ENCODE measurements around the gene DZIP1L.
"Not testable (repeated sequence)": the region's sequence is repeated elsewhere in the genome, so short reads cannot be mapped to it uniquely, and the experiment has no call there.

DZIP1L gene

DNA sequence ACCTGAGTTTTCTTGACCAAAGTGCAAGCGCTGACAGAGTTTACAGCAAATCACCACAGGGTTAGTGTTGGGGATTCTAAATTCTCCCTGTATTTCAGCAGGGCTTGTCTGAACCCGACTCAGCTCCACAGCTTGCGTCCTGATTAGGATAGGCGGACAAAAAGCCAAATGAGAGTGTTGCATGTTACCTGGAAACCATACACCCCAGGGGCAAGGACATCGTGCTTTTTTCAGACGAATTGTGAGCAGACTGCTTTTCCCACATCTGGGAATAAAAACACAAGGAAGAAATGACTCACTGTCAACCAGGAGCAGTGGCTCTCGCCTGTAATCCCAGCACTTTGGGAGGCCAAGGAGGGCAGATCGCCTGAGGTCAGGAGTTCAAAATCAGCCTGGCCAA, 3.0 kb downstream of the DZIP1L start:
- peaks cover 15% of the 10 kb centered on the region; the same call in 1 of the 2 replicates for H3K4me1 ChIP-seq (ENCODE audit: insufficient read depth, low read length)
- no peaks in the 10 kb centered on the region for H3K9me3 ChIP-seq (ENCODE audit: insufficient read depth, low read depth, low read length)
- H3K27ac ChIP-seq (ENCODE audit: low read depth, low read length) = no peak overlapping the region
- no peak overlapping the region for H3K4me3 ChIP-seq (ENCODE audit: low read length)
- no peak overlapping the region for H3K9ac ChIP-seq (ENCODE audit: low read depth, low read length)
- H3K27me3 ChIP-seq (ENCODE audit: insufficient read depth, low read length) = no peaks in the 10 kb centered on the region
- WGBS = 94% methylated on average over 8 of the region's 8 CpGs
- H3K36me3 ChIP-seq (ENCODE audit: insufficient read depth, low read length) = peaks cover 7% of the 10 kb centered on the region; the same call in 1 of the 2 replicates

DNA sequence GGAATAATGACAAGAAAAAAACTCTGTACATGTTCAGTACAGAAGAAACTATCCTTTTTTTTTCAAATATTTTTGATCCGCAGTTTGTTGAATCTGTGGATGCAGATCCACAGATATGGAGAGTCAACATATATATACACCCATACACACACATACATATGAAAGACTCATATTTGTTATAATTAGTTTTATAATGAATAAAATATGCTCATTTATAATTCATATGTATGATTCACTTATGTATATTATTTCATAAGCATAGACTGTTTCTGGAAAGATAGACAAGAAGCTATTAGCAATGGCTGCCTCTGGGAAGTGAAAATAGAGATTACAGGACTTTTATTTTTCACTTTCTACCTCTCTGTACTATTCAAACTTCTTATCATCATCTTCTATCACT, 9.8 kb downstream of the DZIP1L start:
- H3K9me3 ChIP-seq (ENCODE audit: insufficient read depth, low read depth, low read length) = no peaks in the 10 kb centered on the region
- H3K27ac ChIP-seq (ENCODE audit: low read depth, low read length) = no peak overlapping the region
- H3K4me1 ChIP-seq (ENCODE audit: insufficient read depth, low read length) = no peaks in the 10 kb centered on the region
- peaks cover 18% of the 10 kb centered on the region; the same call in 1 of the 2 replicates for H3K36me3 ChIP-seq (ENCODE audit: insufficient read depth, low read length)
- no peaks in the 10 kb centered on the region for H3K27me3 ChIP-seq (ENCODE audit: insufficient read depth, low read length)
- no peak overlapping the region for H3K4me3 ChIP-seq (ENCODE audit: low read length)
- H3K9ac ChIP-seq (ENCODE audit: low read depth, low read length) = no peak overlapping the region
- WGBS = no CpG with 5 or more reads among the region's 1 CpG

DNA sequence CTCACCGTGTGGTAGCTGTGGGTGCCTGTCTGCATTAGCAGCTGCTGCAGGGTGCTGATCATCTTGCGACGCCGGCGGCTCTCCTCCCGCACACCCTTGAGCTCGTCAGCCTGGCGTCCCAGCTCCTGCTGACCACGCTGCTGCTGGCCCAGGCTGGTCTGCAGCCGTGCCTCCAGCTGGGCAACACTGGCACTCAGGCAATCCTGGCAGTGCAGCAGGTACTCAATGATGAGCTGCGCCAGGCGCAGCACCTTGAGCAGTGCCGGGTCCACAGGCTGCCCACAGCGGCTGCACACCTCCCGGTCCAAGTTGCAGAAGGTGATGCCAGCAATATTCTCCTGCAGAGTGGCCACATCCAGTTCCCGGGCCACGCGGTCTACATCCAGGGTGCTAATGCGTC, 11.9 kb downstream of the DZIP1L start:
- peaks cover 18% of the 10 kb centered on the region; the same call in 1 of the 2 replicates for H3K36me3 ChIP-seq (ENCODE audit: insufficient read depth, low read length)

DNA sequence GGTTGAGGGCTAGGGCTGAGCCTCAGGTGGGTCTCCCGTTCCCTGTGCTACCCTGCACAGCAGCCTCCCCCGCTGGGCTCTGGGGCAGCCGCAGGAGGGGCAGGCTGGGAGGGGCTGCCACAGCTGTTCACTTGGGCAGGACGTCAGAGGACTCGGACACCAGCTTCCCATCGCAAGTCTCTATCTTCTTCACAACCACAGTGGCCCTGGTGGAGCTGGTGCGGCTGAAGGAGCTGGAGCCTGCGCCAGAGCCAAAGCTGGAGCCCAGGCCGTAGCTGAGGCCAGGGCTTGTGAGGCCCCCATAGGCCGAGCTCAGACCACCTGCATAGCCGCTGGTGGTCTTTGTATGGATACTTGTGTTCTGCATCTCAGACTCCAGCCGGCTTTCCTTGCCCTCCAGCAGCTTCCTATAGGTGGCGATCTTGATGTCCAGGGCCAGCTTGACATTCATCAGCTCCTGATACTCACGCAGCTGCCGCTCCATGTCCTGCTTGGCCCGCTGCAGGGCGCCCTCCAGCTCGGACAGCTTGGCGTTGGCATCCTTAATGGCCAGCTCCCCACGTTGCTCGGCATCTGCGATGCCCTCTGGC, 14.0 kb downstream of the DZIP1L start:
- peaks cover 21% of the 10 kb centered on the region; the same call in 1 of the 2 replicates for H3K36me3 ChIP-seq (ENCODE audit: insufficient read depth, low read length)
- H3K9ac ChIP-seq (ENCODE audit: low read depth, low read length); H3K27me3 ChIP-seq (ENCODE audit: insufficient read depth, low read length); H3K9me3 ChIP-seq (ENCODE audit: insufficient read depth, low read depth, low read length); H3K4me3 ChIP-seq (ENCODE audit: low read length); H3K4me1 ChIP-seq (ENCODE audit: insufficient read depth, low read length); H3K27ac ChIP-seq (ENCODE audit: low read depth, low read length): not testable (repeated sequence)
- 85% methylated on average over 22 of the region's 22 CpGs for WGBS

More for the DNA sequence above, 11.9 kb downstream of the DZIP1L start:
- Histone ChIP-seq H3K4me3 (ENCODE audit: low read length) (no peak overlapping the region), H3K9me3 (ENCODE audit: insufficient read depth, low read depth, low read length) (no peaks in the 10 kb centered on the region), H3K27ac (ENCODE audit: low read depth, low read length) (no peak overlapping the region), H3K4me1 (ENCODE audit: insufficient read depth, low read length) (no peaks in the 10 kb centered on the region), H3K27me3 (ENCODE audit: insufficient read depth, low read length) (no peaks in the 10 kb centered on the region), H3K9ac (ENCODE audit: low read depth, low read length) (no peak overlapping the region)
- 97% methylated on average over 19 of the region's 19 CpGs for WGBS

DNA sequence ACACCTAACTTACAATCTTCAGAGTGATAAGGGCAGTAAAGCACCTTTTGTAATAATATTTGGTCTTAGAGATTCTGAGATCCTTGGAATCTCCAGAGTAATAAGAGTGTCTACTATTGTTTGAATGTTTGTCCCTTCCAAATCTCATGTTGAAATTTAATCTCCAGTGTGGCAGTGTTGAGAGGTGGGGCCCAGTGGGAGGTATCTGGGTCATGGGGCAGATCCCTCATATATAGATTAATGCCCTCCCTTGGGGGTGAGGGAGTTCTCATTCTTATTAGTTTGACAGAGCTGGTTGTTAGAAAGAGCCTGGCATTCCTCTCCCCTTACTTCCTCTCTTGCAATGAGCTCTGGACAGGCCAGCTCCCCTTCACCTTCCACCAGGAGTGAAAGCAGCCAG, 16.0 kb downstream of the DZIP1L start:
- no peaks in the 10 kb centered on the region for H3K27me3 ChIP-seq (ENCODE audit: insufficient read depth, low read length)
- no peak overlapping the region for H3K9ac ChIP-seq (ENCODE audit: low read depth, low read length)
- H3K4me3 ChIP-seq (ENCODE audit: low read length) = no peak overlapping the region
- H3K4me1 ChIP-seq (ENCODE audit: insufficient read depth, low read length) = no peaks in the 10 kb centered on the region
- no peak overlapping the region for H3K27ac ChIP-seq (ENCODE audit: low read depth, low read length)
- H3K9me3 ChIP-seq (ENCODE audit: insufficient read depth, low read depth, low read length) = no peaks in the 10 kb centered on the region
- peaks cover 32% of the 10 kb centered on the region; the same call in 1 of the 2 replicates for H3K36me3 ChIP-seq (ENCODE audit: insufficient read depth, low read length)

DNA sequence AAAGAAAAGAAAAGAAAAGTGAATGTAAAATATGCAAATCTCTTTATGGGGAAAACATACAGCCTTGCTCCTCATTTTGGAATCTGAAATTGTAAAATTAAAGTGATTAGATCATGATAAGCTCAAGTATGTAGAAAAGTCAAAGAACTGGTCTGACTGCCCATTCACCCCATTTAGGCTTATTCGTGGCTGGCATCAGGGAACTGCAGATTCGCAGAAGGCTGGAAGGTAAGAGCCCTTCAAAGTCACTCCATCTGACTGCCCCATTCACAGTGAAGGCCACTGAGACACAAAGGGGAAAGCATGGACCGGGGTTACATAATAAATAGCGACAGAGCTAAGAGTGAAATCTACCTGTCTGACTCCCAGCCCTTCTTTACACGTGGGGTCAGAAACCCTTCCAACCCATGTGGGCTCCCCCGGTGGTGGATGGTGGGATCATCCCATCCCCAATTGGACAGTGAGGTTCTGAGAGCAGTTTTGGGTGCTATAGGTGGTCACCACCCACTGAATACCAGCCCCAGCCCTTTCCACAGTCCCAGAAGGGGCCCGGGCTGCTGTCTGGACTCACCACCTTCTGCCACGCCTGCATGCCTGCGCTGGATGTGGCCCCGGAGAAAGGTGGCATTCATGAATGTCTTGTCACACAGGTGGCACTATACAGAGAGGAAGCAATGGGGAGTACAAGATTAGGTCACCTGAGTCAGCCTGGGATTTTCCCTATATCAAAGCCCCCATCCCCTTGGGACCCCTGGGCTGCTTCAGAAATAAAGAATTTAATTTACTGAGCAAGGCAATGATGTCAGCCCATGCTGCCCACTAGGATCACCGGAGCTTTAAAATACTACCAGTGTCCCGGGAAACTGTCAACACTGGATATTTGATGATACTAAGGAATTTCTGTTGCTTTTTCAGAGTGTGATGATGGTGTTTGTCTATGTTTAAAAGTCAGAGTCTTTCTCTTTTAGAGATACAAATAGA, 17.9 kb downstream of the DZIP1L start:
- WGBS = 78% methylated on average over 11 of the region's 12 CpGs
- Histone ChIP-seq H3K36me3 (ENCODE audit: insufficient read depth, low read length) (peaks cover 43% of the 10 kb centered on the region; the same call in 1 of the 2 replicates), H3K27ac (ENCODE audit: low read depth, low read length) (no peak overlapping the region), H3K9ac (ENCODE audit: low read depth, low read length) (no peak overlapping the region; the same call in 1 of the 2 replicates), H3K9me3 (ENCODE audit: insufficient read depth, low read depth, low read length) (no peaks in the 10 kb centered on the region), H3K27me3 (ENCODE audit: insufficient read depth, low read length) (no peaks in the 10 kb centered on the region), H3K4me1 (ENCODE audit: insufficient read depth, low read length) (no peaks in the 10 kb centered on the region), H3K4me3 (ENCODE audit: low read length) (no peak overlapping the region)

DNA sequence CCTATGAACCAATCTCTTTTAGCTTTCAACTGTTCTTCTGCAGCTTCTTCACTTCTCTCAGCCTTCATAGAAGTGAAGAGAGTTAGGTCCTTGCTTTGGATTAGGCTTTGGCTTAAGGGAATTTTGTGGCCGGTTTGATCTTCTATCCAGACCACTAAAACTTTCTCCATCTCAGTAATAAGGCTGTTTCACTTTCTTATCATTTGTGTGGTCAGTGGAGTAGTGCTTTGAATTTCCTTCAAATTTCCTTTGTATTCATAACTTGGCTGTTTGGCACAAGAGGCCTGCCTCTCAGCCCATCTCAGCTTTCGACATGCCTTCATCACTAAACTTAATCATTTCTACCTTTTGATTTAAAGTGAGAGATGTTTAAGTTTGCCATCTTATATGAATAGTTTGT, 21.7 kb downstream of the DZIP1L start:
- peaks cover 45% of the 10 kb centered on the region; the same call in 1 of the 2 replicates for H3K36me3 ChIP-seq (ENCODE audit: insufficient read depth, low read length)
- 71% methylated on average over 1 of the region's 2 CpGs for WGBS
- H3K4me1 ChIP-seq (ENCODE audit: insufficient read depth, low read length) = no peaks in the 10 kb centered on the region
- H3K9ac ChIP-seq (ENCODE audit: low read depth, low read length) = no peak overlapping the region
- no peak overlapping the region for H3K4me3 ChIP-seq (ENCODE audit: low read length)
- no peaks in the 10 kb centered on the region for H3K9me3 ChIP-seq (ENCODE audit: insufficient read depth, low read depth, low read length)
- no peak overlapping the region for H3K27ac ChIP-seq (ENCODE audit: low read depth, low read length)
- no peaks in the 10 kb centered on the region for H3K27me3 ChIP-seq (ENCODE audit: insufficient read depth, low read length)

DNA sequence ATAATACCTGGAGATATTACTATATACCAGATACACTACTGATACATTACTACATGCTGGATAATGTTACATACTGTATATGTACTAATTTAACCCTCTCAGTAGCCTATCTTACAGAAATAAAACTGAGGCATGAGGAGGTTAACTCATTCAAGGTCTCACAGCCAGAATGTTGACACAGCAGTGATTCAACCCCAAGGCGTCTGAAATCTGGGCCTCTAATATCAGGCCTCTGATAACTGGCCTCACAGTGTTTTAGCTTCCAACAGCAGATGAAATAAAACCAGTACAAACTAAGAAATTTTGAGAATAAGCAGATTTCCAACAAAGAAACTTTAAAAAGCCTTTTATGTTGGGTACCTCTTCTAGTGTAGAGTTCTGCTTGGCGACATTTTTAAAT, 23.4 kb downstream of the DZIP1L start:
- no peaks in the 10 kb centered on the region for H3K4me1 ChIP-seq (ENCODE audit: insufficient read depth, low read length)
- no peak overlapping the region for H3K9ac ChIP-seq (ENCODE audit: low read depth, low read length)
- WGBS = 88% methylated on average over 2 of the region's 2 CpGs
- no peaks in the 10 kb centered on the region for H3K9me3 ChIP-seq (ENCODE audit: insufficient read depth, low read depth, low read length)
- no peak overlapping the region for H3K4me3 ChIP-seq (ENCODE audit: low read length)
- peaks cover 58% of the 10 kb centered on the region for H3K36me3 ChIP-seq (ENCODE audit: insufficient read depth, low read length)
- H3K27me3 ChIP-seq (ENCODE audit: insufficient read depth, low read length) = no peaks in the 10 kb centered on the region
- H3K27ac ChIP-seq (ENCODE audit: low read depth, low read length) = no peak overlapping the region

DNA sequence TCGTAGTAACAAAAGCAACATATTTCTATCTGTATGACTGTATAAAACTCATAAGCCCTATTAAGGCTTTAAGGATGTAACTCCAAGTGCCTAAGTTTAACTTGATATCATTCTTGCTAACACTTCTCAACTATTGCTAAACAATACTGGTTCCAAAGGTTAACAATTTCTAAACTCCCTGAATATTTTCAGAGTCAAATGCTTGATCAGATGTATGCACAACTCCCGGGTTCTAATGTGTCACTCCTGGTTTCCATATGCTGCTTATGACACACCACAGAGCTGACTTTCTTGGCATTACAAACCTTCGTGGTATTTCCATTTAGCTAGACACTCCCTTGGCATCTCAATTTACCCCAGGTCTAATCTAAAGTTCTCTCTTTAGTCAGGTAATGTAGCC, 26.3 kb downstream of the DZIP1L start:
- no peak overlapping the region for H3K9ac ChIP-seq (ENCODE audit: low read depth, low read length)
- no peak overlapping the region for H3K4me3 ChIP-seq (ENCODE audit: low read length)
- H3K4me1 ChIP-seq (ENCODE audit: insufficient read depth, low read length) = no peaks in the 10 kb centered on the region
- H3K36me3 ChIP-seq (ENCODE audit: insufficient read depth, low read length) = peaks cover 59% of the 10 kb centered on the region
- H3K27ac ChIP-seq (ENCODE audit: low read depth, low read length) = no peak overlapping the region
- 95% methylated on average over 3 of the region's 3 CpGs for WGBS
- no peaks in the 10 kb centered on the region for H3K9me3 ChIP-seq (ENCODE audit: insufficient read depth, low read depth, low read length)
- H3K27me3 ChIP-seq (ENCODE audit: insufficient read depth, low read length) = no peaks in the 10 kb centered on the region

DNA sequence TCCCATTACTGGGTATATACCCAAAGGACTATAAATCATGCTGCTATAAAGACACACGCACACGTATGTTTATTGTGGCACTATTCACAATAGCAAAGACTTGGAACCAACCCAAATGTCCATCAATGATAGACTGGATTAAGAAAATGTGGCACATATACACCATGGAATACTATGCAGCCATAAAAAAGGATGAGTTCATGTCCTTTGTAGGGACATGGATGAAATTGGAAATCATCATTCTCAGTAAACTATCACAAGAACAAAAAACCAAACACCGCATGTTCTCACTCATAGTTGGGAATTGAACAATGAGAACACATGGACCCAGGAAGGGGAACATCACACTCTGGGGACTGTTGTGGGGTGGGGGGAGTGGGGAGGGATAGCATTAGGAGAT, 29.7 kb downstream of the DZIP1L start:
- Histone ChIP-seq H3K36me3 (ENCODE audit: insufficient read depth, low read length) (peaks cover 57% of the 10 kb centered on the region), H3K4me1 (ENCODE audit: insufficient read depth, low read length) (peaks cover 13% of the 10 kb centered on the region; the same call in 1 of the 2 replicates)
- WGBS = no CpG with 5 or more reads among the region's 3 CpGs
- H3K27ac ChIP-seq (ENCODE audit: low read depth, low read length); H3K4me3 ChIP-seq (ENCODE audit: low read length); H3K9me3 ChIP-seq (ENCODE audit: insufficient read depth, low read depth, low read length); H3K27me3 ChIP-seq (ENCODE audit: insufficient read depth, low read length); H3K9ac ChIP-seq (ENCODE audit: low read depth, low read length): not testable (repeated sequence)

DNA sequence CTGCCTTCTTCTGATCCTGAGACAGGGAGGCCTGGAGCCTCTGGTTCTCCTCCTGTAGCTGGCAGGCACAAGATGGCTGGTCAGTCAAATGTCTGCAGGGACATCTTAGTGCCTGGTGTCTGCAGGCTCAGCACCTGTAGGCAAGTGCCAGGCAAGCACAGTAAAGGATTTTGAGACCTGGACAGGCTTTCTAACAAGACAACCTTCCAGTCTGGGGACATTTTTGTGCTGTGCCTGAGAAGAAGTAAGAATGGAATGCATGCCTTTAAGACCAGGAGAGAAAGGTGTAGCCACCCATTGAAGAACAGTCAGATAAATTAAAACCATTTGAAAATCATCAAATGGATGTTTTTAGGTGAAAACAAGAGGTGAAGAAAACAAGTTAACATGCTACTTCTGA, 31.2 kb downstream of the DZIP1L start:
- peaks cover 16% of the 10 kb centered on the region; the same call in 1 of the 2 replicates for H3K4me1 ChIP-seq (ENCODE audit: insufficient read depth, low read length)
- H3K27me3 ChIP-seq (ENCODE audit: insufficient read depth, low read length) = no peaks in the 10 kb centered on the region
- no peak overlapping the region for H3K27ac ChIP-seq (ENCODE audit: low read depth, low read length)
- H3K36me3 ChIP-seq (ENCODE audit: insufficient read depth, low read length) = peaks cover 66% of the 10 kb centered on the region
- no peak overlapping the region for H3K9ac ChIP-seq (ENCODE audit: low read depth, low read length)
- no peaks in the 10 kb centered on the region for H3K9me3 ChIP-seq (ENCODE audit: insufficient read depth, low read depth, low read length)
- no peak overlapping the region for H3K4me3 ChIP-seq (ENCODE audit: low read length)

Measured in HUES64 (cell line).